ENCODE results near the gene PPP3CA.

- TF ChIP-seq, protein P1, sequence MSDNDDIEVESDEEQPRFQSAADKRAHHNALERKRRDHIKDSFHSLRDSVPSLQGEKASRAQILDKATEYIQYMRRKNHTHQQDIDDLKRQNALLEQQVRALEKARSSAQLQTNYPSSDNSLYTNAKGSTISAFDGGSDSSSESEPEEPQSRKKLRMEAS (IDR thresholded peaks at IDR 0.05), result no peak
- TF ChIP-seq YY1 (IDR thresholded peaks at IDR 0.05; ENCODE audit: low read depth) (no peak), NFIC (IDR thresholded peaks at IDR 0.05) (no peak), EP300 (IDR thresholded peaks at IDR 0.05; ENCODE audit: borderline replicate concordance) (no peak), TAF1 (IDR thresholded peaks at IDR 0.05; ENCODE audit: low read depth) (no peak), CEBPB (IDR thresholded peaks at IDR 0.05) (no peak), REST (IDR thresholded peaks at IDR 0.05; ENCODE audit: low read depth) (no peak), FOXM1 (IDR thresholded peaks at IDR 0.05; ENCODE audit: borderline replicate concordance, low read depth) (no peak), CREB1 (IDR thresholded peaks at IDR 0.05; ENCODE audit: low read depth) (no peak), ZBTB7A (IDR thresholded peaks at IDR 0.05; ENCODE audit: low read depth) (no peak)
Measured at GRCh38 chr4:100983426-100983825, 363.9 kb downstream of the PPP3CA start.
